AG20443 (cell line): ENCODE results near the gene UVRAG.

Source experiments
- DNase-seq: peaks from one replicate; pipeline ENCODE4 v3.0.0; 2012; ENCODE audit warnings: low spot score, mixed read lengths

UVRAG gene

DNA sequence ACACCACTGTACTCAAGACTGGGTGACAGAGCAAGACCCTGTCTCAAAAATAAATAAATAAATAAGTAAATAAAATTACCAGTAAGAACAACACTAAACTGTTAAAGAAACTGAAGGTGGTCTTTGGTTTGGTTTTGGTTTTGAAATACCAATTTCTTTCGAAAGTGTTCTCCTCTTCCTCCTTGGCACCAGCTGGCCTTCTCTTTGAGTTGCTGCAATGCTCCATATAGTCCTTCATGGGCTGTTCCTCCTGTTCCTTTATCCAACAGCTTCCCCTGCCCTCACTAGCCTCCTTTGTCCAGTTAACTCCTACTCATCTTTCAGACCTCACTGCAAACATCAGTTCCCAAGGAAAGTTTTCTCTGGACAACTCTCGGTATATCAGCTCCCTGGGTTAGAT lies 5.0 kb upstream of the UVRAG start:
- DNase-seq: no peak

DNA sequence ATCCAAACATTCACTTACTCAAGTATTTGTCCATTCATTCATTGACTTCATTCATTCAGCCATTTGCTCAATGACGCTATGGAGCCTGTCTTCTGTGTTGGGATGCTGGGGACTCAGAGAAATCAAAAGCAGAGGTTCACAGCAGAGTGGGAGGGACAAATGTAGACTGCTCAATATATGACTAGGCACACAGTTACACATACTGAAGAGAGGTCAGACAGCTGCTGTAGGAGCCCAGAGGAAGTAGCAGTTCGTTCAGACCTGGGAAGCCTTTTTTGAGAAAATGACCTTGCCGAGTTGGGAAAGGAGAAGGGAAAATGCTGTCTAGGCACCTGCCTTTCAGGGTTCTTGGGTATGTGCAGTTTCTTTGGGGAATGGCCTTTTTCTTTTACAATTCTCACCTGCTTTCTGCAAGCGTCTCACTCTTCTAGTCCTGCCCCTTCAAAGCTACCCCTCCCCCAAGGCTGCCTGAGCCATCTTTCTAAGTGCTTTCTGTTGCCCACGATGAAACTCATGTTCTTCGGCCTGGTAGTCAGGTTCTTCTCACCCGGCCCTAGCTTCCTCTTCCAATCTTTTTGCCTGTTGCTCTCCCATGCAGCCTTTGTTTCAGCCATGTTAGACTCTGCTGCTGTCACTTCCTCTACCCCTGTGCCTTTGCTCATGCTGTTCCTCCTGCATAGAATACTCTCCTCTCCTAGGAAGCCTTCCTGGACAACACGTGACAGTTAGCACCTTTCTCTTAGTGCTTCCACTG lies 4.2 kb upstream of the UVRAG start:
- no peak for DNase-seq

DNA sequence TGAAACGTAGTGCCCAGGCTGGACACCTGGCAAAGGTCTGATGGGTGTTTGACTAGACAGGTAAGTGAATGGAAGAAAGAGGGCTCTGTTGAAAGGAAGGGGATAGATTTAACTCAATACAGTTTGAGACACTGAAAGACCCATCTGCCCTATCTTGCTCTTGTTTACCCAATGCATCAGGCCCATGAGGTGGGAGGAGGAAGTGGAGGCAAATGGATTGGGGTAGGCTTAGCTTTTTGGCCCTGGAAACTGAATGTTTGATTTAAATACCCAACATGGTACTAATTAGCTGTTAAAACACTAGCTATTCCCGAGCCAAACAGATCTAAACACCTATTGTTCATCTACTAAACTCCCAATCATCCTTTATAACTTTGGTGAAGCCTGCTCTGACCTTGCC lies 3.5 kb upstream of the UVRAG start:
- DNase-seq: no peak

DNA sequence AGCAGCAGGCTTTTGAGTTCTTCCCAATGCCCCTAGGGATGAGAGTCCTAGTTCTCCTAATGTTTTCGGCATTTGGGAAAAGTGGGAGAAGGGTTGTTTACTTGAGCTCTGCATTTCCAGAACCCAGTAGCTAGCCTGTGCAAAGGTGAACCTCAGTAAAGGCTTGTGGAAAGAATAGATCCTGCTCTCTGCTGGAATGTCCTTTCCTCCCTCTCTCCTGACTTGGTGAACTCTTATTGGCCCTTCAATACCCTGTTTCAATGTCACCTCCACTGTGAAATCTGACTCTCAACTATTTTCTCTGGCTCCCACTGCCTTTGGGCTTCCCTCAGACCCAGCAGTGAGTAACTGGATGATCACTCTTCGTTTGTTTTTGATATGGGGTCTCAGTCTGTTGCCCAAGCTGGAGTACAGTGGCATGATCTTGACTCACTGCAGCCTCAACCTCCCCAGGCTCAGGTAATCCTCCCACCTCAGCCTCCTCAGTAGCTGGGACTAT lies 2.4 kb upstream of the UVRAG start:
- DNase-seq: no peak

DNA sequence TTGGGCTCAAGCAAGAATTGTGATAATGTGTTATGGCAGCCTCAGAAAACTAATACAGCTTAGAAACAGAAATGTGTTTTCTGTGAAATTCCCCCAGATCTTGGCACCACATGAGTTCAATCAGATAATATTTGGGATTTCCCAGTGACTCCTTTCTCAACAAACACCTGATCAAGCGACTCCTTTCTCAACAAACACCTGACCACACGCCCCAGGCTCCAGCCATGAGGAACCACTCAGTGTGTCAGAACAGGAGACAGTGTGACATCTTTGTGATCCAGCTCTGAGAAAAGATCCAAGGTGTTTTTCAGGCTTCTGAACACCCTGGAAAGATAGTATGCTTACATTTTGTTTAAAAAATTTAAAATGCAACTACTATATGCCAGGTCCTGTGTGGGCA lies 1.9 kb upstream of the UVRAG start:
- DNase-seq: no peak

DNA sequence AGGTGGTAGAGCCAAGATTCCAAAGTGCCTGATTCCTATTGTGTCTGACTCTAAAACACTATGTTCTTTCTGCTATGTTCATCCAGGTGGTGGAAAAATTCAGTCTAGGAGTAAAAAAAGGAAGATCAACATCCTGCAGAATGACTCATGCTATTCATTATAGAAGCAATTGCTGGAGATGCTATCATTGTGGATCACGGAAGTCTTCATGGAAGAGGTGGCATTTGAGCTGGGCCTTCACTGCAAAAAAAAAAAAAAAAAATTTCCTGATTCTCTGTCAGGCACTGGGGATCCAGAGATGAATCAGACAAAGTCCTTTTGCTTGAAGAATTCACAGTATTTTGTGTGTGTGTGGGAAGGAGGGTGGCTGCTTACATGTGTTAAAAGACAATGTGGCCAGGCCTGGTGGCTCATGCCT lies 1.4 kb upstream of the UVRAG start:
- no peak for DNase-seq

DNA sequence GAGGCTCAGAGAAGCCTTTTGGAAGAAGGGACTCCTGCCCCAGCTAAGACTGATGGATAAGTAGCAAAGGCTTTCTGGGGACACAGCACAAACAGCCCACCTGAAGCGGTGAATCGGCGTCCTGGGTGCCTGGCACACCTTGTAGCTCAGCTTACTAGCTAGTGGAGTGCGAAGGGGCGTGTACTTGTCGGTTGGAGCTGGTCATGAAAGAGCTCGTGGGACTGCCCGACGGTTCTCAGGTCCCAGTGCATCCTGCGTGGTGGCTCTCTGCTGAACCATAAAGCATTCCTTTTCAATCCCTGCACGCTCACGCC lies 690 bp upstream of the UVRAG start:
- no peak for DNase-seq

DNA sequence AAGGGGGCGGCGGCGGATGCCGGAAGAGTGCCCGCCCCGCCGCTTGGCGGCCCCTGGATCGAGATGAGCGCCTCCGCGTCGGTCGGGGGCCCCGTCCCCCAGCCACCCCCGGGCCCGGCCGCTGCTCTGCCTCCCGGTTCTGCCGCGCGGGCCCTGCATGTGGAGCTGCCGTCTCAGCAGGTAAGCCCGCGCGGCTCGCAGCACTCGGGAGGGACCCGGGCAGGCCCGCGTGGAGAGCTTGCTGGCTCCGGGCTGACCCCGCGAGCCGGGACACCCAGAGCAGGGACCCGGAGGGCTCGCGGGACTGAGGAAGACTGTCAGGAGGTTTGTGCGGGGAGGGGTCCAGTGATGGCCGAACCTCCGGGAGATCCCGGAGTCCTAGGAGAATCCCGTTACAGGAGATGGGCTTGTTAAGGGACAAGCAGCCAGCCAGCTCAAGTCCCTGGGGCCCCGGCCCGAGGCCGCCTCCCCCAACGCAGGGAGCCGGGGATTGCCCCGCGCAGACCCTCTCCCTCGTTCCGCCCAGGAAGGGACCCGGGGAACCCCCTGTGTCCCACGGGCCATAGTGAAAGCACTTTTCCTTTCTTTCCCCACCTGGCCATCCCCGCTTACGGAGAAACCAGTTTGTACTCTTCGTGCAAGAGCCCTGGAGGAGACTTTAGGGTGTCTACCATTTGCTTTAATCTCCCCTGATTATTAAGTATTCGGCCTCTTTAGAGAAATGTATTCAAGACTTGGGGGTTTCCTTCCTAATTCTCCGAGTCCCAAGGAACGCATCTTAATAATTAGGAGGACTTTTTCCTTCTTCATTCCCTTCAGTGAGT lies 547 bp downstream of the UVRAG start:
- DNase-seq: peak; percentile 66

DNA sequence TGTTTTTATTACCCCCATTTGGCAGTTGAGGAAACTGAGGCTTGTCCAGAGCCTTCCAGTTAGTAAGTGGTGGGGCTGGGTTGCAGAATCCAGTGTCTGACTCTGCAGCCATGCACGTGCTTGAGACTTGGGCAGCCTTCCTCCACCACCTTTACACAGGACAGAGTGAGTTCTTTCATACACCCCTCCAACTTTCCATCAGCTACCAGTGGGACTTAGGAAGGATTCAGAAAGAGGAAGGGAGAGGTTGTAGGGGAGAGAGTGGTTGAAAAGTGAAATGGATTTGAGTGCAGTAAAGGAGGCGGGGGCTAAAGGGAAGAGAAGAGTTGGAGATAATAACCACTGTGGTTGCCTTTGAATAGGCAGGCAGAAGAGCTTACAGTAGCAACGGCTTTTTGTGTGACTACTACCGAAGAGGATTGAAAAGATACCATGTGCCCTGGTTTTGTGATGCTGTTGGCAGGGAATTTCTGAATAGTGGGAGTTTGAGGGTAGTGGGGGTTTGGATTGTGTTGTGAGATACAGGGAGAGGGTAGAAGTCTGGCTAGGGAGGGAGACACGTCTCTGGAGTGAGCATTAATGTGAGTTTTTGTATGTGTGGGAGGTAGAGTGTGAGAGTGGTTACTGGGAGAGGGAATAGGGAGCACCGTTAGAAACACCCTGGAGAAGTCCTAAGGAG lies 1.7 kb downstream of the UVRAG start:
- no peak for DNase-seq

DNA sequence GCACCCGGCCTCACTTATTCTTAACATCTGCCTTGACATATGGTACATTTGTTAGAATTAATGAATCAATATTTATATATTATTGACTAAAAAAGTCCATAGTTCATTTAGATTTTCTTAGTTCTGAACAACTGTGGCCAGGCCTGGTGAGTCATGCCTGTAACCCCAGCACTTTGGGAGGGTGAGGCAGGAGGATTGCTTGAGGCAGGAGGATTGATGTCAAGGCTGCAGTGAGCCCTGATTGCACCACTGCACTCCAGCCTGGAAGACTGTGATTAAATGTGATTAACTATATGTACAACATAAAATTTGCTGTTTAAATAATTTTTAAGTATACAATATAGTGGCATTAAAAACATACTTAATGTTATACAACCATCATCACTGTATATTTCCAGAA lies 5.6 kb downstream of the UVRAG start:
- no peak for DNase-seq

DNA sequence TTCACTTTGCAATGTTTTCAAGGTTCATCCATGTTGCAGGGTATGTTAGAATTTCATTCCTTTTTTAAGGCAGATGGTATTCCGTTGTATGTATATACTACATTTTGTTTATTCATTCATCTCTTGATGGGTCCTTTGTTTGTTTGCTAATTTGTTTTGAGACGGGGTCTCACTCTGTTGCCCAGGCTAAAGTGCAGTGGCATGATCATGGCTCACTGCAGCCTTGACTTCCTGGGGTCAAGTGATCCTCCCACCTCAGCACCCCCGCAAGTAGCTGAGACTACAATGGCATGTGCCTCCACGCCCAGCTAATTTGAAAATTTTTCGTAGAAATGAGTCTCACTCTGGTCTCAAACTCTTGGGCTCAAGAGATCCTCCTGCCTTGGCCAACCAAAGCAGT lies 6.2 kb downstream of the UVRAG start:
- DNase-seq: no peak

DNA sequence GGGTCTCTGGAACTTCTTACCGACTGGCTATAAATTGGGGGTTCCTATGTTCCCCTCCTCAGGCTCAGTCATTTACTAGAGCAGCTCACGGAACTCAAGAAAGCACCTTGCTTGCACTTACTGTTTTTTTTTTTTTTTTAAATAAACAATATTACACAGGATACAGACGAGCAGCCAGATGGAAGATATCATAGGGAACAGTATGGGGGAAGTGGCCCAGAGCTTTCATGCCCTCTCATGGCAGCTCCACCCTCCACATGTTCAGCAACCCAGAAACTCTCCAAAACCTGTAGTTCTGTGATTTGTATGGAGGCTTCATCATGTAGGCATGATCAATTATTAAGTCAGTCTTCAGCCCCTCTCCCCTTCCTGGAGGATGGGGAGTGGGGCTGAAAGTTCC lies 7.5 kb downstream of the UVRAG start:
- no peak for DNase-seq

DNA sequence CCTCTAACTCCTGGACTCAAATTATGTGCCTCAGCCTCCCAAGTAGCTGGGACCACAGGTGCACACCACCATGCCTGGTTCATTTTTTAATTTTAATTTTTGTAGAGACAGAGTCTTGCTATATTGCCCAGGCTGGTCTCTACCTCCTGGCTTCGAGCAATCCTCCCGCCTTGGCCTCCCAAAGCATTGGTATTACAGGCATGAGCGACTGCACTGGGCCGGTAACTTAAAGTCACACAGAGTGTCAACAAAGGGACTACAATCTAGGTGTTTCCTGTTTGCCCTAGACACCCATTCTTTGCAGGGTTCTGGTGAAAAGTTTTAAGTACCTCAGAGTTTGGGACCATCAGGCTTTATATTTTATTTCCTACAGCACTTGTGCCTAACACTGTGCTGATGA lies 8.4 kb downstream of the UVRAG start:
- no peak for DNase-seq

DNA sequence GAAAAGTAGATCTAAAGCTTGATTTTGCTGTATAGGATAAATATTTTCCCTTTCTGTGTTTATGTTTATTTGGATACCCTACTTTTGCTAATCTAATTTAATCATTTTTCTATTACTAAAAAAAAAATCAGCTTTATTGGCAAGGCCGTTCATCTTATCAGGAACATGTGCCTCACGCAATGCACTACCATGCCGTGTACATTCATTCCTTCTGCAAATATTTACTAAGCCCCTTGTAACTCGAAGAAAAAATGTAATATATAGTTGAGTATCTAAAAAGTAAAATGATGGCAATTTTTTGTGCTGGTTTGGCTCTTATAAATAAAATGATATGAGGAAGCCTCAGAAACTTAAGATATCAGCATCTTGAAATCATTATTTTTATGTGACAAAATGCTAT lies 8.9 kb downstream of the UVRAG start:
- no peak for DNase-seq

DNA sequence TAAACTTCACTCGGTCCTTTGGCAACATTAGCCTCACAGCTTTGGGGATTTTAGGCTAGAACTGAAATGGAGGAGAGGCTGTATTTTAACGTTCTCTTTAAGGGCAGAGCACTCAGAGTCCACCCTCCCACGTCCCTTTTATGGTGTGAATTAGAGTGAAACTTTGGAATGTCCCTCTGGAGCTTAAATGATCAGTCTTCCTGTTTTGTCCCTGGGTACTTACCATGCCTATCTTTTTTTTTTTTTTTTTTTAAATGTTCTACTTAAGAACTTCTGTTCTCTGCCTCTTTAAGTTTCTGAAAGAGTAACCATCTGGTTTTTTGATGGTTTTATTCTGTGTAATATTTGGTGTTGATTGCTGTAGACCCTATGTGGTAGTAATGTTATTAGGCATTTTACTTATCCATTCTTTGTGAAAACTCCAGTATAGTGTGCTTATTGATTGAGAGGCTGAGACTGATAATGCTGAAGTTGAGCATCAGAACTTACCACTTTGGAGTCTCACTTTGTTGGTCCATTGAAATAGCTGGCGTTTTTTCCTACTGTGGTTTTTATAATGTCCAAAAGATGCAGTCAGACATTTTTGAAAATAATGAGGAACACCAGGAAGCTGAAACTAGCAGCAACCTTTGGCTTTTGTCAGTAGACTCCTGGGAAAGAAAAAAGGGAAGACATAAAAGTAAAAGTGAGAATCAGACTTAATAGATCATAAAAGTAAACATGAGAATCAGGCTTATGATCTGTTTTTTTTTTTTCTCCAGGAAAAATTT lies 11.6 kb downstream of the UVRAG start:
- peak; percentile 48 for DNase-seq

DNA sequence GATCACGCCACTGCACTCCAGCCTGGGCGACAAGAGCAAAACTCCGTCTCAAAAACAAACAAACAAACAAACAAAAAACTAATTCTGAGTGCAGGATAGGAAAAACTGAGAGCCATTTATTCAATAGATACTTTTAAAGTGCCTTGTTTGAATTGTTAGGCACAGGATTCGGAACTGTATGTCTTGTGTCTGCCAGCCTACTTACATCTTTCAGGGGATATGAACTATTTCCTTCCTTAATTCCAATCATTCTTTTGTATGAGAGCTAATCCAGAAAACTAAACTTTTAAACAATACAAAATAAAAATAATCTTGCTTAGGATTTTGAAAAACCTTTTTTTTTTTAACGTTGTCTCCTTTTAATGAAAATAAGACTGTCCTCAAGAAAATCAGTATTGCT lies 12.6 kb downstream of the UVRAG start:
- DNase-seq: no peak

DNA sequence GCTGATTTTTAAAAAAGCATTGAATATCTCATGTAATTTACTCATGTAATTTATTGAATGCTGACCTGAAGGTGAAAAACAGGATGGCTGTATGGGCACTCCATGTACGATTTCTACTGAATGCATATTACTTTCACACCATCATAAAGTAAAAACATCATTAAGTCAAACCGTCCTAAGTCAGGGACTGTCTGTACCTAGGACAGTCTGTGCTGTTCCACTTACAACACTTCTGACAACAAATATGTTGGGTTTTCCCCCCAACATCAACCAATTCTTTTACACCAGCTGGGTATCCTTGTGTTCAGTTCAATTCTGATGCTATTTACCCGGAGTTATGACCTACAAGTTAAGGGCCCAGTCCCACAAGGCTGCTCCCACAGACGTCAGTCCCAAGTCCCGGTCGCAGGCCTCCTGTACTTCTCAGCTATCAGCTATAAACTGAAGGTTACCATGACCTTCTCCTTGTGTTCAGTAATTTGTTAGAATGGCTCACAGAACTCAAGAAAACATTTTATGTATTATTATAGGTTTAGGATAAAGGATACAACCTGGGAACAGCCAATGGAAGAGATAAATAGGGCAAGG lies 17.0 kb downstream of the UVRAG start:
- DNase-seq: no peak

DNA sequence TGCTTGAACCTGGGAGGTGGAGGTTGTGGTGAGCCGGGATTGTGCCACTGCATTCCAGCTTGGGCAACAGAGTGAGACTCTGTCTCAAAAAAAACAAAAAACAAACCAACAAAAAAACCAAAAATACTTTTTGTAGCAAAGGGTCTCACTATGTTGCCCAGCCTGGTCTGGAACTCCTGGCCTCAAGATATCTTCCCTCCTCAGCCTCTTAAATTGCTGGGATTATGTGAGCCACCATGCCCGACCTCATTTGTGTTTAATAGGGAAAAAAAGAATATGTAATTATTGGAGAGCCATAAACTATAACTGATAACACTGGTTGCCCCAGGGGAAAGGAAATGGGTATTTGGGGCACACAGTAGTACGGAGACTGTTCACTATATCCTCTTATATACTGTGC lies 19.7 kb downstream of the UVRAG start:
- DNase-seq: no peak

DNA sequence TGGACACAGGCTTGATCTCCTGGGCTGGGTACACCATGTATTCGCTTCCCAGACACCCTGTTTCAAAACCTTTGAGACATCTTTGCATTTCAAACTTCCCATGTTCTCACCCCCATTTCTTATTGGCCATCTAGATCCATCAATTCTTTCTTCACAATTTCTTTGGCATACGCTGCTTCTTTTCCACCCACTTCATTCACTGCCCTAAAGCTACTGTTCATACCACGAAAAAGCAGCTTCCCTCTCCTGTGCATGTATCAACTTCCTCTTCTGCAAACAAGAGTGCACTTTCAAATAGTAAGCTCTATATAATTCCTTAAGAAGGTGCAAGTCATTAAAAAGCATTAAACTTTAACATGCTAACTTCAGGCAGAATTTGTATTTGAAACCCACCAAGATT lies 21.4 kb downstream of the UVRAG start:
- DNase-seq: no peak

DNA sequence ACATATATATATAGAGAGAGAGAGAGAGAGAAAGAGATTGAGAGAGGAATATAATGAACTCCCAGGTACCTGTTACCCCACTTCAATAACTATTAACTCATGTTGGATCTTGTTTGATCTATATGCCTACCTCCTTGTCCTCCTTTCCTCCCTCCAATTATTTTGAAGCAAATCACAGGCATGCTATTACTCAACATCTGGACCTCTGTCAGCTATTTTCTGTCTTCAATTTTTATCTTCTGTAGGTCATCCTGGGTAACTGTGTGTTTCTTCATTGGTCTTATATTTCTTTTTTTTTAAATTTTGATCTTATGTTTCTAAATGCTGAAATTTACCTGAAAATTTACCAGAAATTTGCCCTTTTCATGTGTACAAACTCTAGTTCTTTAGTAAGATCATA lies 24.8 kb downstream of the UVRAG start:
- DNase-seq: peak; percentile 27

DNA sequence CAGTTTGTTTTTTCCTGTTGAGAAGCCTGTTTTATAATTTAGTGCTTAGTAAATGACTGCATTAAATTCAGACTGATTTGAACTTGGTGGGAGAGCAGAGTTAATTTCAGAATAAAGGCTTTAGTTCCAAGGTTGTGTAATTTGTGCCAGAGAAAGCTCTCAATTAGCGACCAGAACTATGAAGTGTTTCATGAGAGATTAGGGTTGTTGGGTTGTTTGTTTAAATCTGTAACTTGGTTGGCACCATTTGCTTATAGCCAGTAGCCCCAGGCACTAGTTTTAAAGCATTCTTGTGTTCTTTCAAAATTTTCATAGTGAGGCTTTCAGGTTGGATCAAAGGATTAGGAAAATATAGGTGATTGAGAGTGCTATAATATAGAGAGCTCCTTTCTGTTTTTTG lies 25.5 kb downstream of the UVRAG start:
- no peak for DNase-seq

DNA sequence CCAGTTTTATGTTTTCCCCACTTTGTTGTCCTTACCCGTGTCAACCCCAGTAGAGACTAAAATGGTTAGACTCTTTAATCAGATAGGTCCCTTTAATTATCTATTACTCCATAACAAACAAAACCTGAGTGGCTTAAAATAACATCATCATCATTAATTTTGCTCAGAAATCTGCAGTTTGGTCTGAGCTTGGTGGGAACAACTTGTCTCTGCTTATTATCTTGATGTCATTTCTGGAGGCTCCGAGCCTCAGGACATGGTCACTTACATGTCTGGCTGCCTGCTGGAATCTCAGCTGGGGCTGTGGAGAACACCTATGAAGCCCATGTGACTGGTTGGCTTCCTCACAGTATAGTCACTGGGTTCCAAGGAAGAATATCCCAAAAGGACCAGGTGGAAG lies 26.7 kb downstream of the UVRAG start:
- no peak for DNase-seq
